SJSA1 (cell line): Measurements from ENCODE around the gene ZNF441. TPM values are rescaled to one million over a fixed set of nuclear protein-coding genes. Genes with fewer than 3 reads are reported as not detected.
"Not testable (repeated sequence)": the region's sequence is repeated elsewhere in the genome, so short reads cannot be mapped to it uniquely, and the experiment has no call there.

Experiments used
- DNase-seq, 2 experiments: peaks; one replicate each; pipeline ENCODE4 v3.0.0-alpha.2; 2015 to 2020; ENCODE audit warnings: low spot score in 2 of 2, low read depth in 1 of 2
- H3K27ac ChIP-seq: fragments of 250-450 bp; sonication (Bioruptor Pico); 2 replicates; pipeline ENCODE4 v1.5.1; 2020; ENCODE audit warnings: mild to moderate bottlenecking, moderate library complexity
- H3K27me3 ChIP-seq: fragments of 250-450 bp; sonication (Bioruptor Pico); replicated peaks from 2 replicates; pipeline ENCODE4 v1.5.1; 2020; ENCODE audit warnings: mild to moderate bottlenecking, moderate library complexity
- H3K36me3 ChIP-seq: fragments of 250-450 bp; sonication (Bioruptor Pico); 2 replicates; pipeline ENCODE4 v1.5.1; 2020; ENCODE audit warnings: mild to moderate bottlenecking
- H3K4me1 ChIP-seq: fragments of 250-450 bp; sonication (Bioruptor Pico); replicated peaks from 2 replicates; pipeline ENCODE4 v1.6.1; 2021; ENCODE audit warnings: mild to moderate bottlenecking
- H3K4me3 ChIP-seq: fragments of 250-450 bp; sonication (Bioruptor Pico); 2 replicates; pipeline ENCODE4 v1.5.1; 2020; ENCODE audit warnings: mild to moderate bottlenecking
- H3K9me3 ChIP-seq: fragments of 250-450 bp; sonication (Bioruptor Pico); replicated peaks from 2 replicates; pipeline ENCODE4 v1.5.1; 2020; ENCODE audit warnings: mild to moderate bottlenecking
- total RNA-seq: library from RNA; depleted of rRNA; stranded (reverse); fragments of >200 nt; shearing (Covaris generic); gene quantifications from 2 replicates; pipeline ENCODE4 v1.2.3, GENCODE V29; 2014

Gene ZNF441
- total RNA-seq, 1 experiment from 2014 or later = 7.8 TPM

GRCh38 chr19:11754663-11755062 lies 12.1 kb upstream of the ZNF441 start:
- Histone ChIP-seq H3K9me3 (peaks cover 18% of the 10 kb centered on the region), H3K36me3 (no peaks in the 10 kb centered on the region), H3K4me1 (no peaks in the 10 kb centered on the region), H3K4me3 (no peak overlapping the region), H3K27me3 (no peaks in the 10 kb centered on the region), H3K27ac (no peak overlapping the region)
- no peak for DNase-seq

- Histone ChIP-seq H3K36me3 (no peaks in the 10 kb centered on the region), H3K4me1 (no peaks in the 10 kb centered on the region), H3K27ac (no peak overlapping the region), H3K27me3 (no peaks in the 10 kb centered on the region), H3K9me3 (peaks cover 20% of the 10 kb centered on the region), H3K4me3 (no peak overlapping the region)
- DNase-seq = no peak
Observed at GRCh38 chr19:11756965-11757364, 9.8 kb upstream of the ZNF441 start.

GRCh38 chr19:11759805-11760204 lies 7.0 kb upstream of the ZNF441 start:
- Histone ChIP-seq H3K27ac (no peak overlapping the region), H3K9me3 (peaks cover 20% of the 10 kb centered on the region), H3K36me3 (no peaks in the 10 kb centered on the region), H3K4me1 (no peaks in the 10 kb centered on the region), H3K4me3 (no peak overlapping the region), H3K27me3 (no peaks in the 10 kb centered on the region)
- DNase-seq = no peak

GRCh38 chr19:11763117-11763516 lies 3.7 kb upstream of the ZNF441 start:
- H3K4me3 ChIP-seq = no peak overlapping the region
- DNase-seq = no peak
- peaks cover 9% of the 10 kb centered on the region for H3K4me1 ChIP-seq
- H3K36me3 ChIP-seq = peaks cover 7% of the 10 kb centered on the region
- H3K27me3 ChIP-seq = no peaks in the 10 kb centered on the region
- peaks cover 11% of the 10 kb centered on the region for H3K9me3 ChIP-seq
- H3K27ac ChIP-seq = no peak overlapping the region

GRCh38 chr19:11763611-11764010 lies 3.2 kb upstream of the ZNF441 start:
- Histone ChIP-seq H3K4me1 (peaks cover 14% of the 10 kb centered on the region), H3K27me3 (no peaks in the 10 kb centered on the region), H3K4me3 (no peak overlapping the region), H3K9me3 (peaks cover 12% of the 10 kb centered on the region), H3K36me3 (peaks cover 11% of the 10 kb centered on the region), H3K27ac (no peak overlapping the region)
- no peak for DNase-seq

- Histone ChIP-seq H3K36me3 (peaks cover 29% of the 10 kb centered on the region), H3K4me1 (peaks cover 15% of the 10 kb centered on the region), H3K27me3 (no peaks in the 10 kb centered on the region), H3K9me3 (peaks cover 11% of the 10 kb centered on the region), H3K27ac (peak overlapping the region; percentile 94), H3K4me3 (peak overlapping the region; percentile 87)
- peak; percentile 35 to 52 for DNase-seq
Observed at GRCh38 chr19:11767633-11768133, 883 bp downstream of the ZNF441 start.

- DNase-seq = no peak
- no peak overlapping the region for H3K27ac ChIP-seq
- no peaks in the 10 kb centered on the region for H3K27me3 ChIP-seq
- no peak overlapping the region for H3K4me3 ChIP-seq
- H3K9me3 ChIP-seq = peaks cover 18% of the 10 kb centered on the region
- H3K36me3 ChIP-seq = peaks cover 29% of the 10 kb centered on the region
- peaks cover 15% of the 10 kb centered on the region for H3K4me1 ChIP-seq
Observed at GRCh38 chr19:11769995-11770394, 3.2 kb downstream of the ZNF441 start.

GRCh38 chr19:11771520-11771919 lies 4.7 kb downstream of the ZNF441 start:
- H3K27ac ChIP-seq, DNase-seq, H3K27me3 ChIP-seq, H3K4me3 ChIP-seq: not testable (repeated sequence)
- Histone ChIP-seq H3K9me3 (peaks cover 26% of the 10 kb centered on the region), H3K4me1 (peaks cover 11% of the 10 kb centered on the region), H3K36me3 (peaks cover 29% of the 10 kb centered on the region)

- not testable (repeated sequence) for DNase-seq, H3K4me3 ChIP-seq, H3K27ac ChIP-seq, H3K4me1 ChIP-seq, H3K27me3 ChIP-seq
- Histone ChIP-seq H3K36me3 (peaks cover 48% of the 10 kb centered on the region), H3K9me3 (peaks cover 41% of the 10 kb centered on the region)
Observed at GRCh38 chr19:11776669-11777068, 9.9 kb downstream of the ZNF441 start.

GRCh38 chr19:11780431-11781020 lies 13.7 kb downstream of the ZNF441 start:
- Histone ChIP-seq H3K9me3 (peaks cover 49% of the 10 kb centered on the region), H3K27ac (no peak overlapping the region), H3K36me3 (peaks cover 79% of the 10 kb centered on the region), H3K27me3 (no peaks in the 10 kb centered on the region), H3K4me1 (no peaks in the 10 kb centered on the region), H3K4me3 (no peak overlapping the region)
- DNase-seq = no peak

- Histone ChIP-seq H3K9me3 (peaks cover 48% of the 10 kb centered on the region), H3K4me1 (no peaks in the 10 kb centered on the region), H3K36me3 (peaks cover 79% of the 10 kb centered on the region), H3K27ac (no peak overlapping the region), H3K4me3 (no peak overlapping the region), H3K27me3 (no peaks in the 10 kb centered on the region)
- no peak for DNase-seq
Observed at GRCh38 chr19:11781295-11782057, 14.7 kb downstream of the ZNF441 start.

GRCh38 chr19:11783767-11784166 lies 17.0 kb downstream of the ZNF441 start:
- H3K4me3 ChIP-seq = no peak overlapping the region
- peaks cover 60% of the 10 kb centered on the region for H3K36me3 ChIP-seq
- H3K27ac ChIP-seq = no peak overlapping the region
- peaks cover 47% of the 10 kb centered on the region for H3K9me3 ChIP-seq
- no peak for DNase-seq
- no peaks in the 10 kb centered on the region for H3K27me3 ChIP-seq
- H3K4me1 ChIP-seq = no peaks in the 10 kb centered on the region

- Histone ChIP-seq H3K9me3 (peaks cover 45% of the 10 kb centered on the region), H3K4me3 (no peak overlapping the region), H3K4me1 (no peaks in the 10 kb centered on the region), H3K36me3 (peaks cover 54% of the 10 kb centered on the region), H3K27ac (no peak overlapping the region), H3K27me3 (no peaks in the 10 kb centered on the region)
- no peak for DNase-seq
Observed at GRCh38 chr19:11784356-11784755, 17.6 kb downstream of the ZNF441 start.

GRCh38 chr19:11787536-11787935 lies 20.7 kb downstream of the ZNF441 start:
- H3K27me3 ChIP-seq = no peaks in the 10 kb centered on the region
- no peaks in the 10 kb centered on the region for H3K4me1 ChIP-seq
- no peak overlapping the region for H3K4me3 ChIP-seq
- H3K9me3 ChIP-seq = peaks cover 25% of the 10 kb centered on the region
- peaks cover 22% of the 10 kb centered on the region for H3K36me3 ChIP-seq
- no peak for DNase-seq
- H3K27ac ChIP-seq = no peak overlapping the region
